ENCODE results near the gene CUL7. TPM values are rescaled to one million over a fixed set of nuclear protein-coding genes. Genes with fewer than 3 reads are reported as not detected.

The CUL7 gene
- total RNA-seq, 1 donor: 48.5 TPM

- H3K79me2 ChIP-seq (ENCODE audit: insufficient read depth, low read length): peaks cover under 1% of the 10 kb centered on the region
- no peak for TF ChIP-seq CTCF (IDR thresholded peaks at IDR 0.05; ENCODE audit: extremely low read depth, low read depth, low read length)
- no peaks in the 10 kb centered on the region for H3K4me1 ChIP-seq (ENCODE audit: insufficient read depth, low read length)
- no peak for DNase-seq (ENCODE audit: insufficient read length, low spot score, missing footprints)
- no peaks in the 10 kb centered on the region for H3K27me3 ChIP-seq (ENCODE audit: insufficient read depth, low read length)
- no peak overlapping the region for H3K27ac ChIP-seq (ENCODE audit: low read depth, low read length)
- H3K4me3 ChIP-seq (ENCODE audit: insufficient read depth, low read length): no peak overlapping the region
- H4K20me1 ChIP-seq (ENCODE audit: insufficient read depth, low read length): peaks cover 2% of the 10 kb centered on the region
- no peak overlapping the region for H3K4me2 ChIP-seq (ENCODE audit: insufficient read depth, low read length)
- H3K36me3 ChIP-seq (ENCODE audit: insufficient read depth, low read length): peaks cover 68% of the 10 kb centered on the region
- no peak overlapping the region for H2AFZ ChIP-seq (ENCODE audit: low read length)
- H3K9me3 ChIP-seq (ENCODE audit: low read depth, low read length): no peaks in the 10 kb centered on the region
Observed at GRCh38 chr6:43032326-43032725, 21.3 kb downstream of the CUL7 start.

GRCh38 chr6:43029120-43029519, 24.5 kb downstream of the CUL7 start:
- no peak overlapping the region for H3K4me3 ChIP-seq (ENCODE audit: insufficient read depth, low read length)
- H2AFZ ChIP-seq (ENCODE audit: low read length): no peak overlapping the region
- no peak overlapping the region for H3K27ac ChIP-seq (ENCODE audit: low read depth, low read length)
- no peaks in the 10 kb centered on the region for H3K27me3 ChIP-seq (ENCODE audit: insufficient read depth, low read length)
- DNase-seq (ENCODE audit: insufficient read length, low spot score, missing footprints): no peak
- H3K36me3 ChIP-seq (ENCODE audit: insufficient read depth, low read length): peaks cover 73% of the 10 kb centered on the region
- H4K20me1 ChIP-seq (ENCODE audit: insufficient read depth, low read length): peaks cover 9% of the 10 kb centered on the region
- TF ChIP-seq CTCF (IDR thresholded peaks at IDR 0.05; ENCODE audit: extremely low read depth, low read depth, low read length): no peak
- H3K9me3 ChIP-seq (ENCODE audit: low read depth, low read length): no peaks in the 10 kb centered on the region
- no peaks in the 10 kb centered on the region for H3K4me1 ChIP-seq (ENCODE audit: insufficient read depth, low read length)
- peaks cover 14% of the 10 kb centered on the region for H3K79me2 ChIP-seq (ENCODE audit: insufficient read depth, low read length)
- H3K4me2 ChIP-seq (ENCODE audit: insufficient read depth, low read length): no peak overlapping the region

DNA sequence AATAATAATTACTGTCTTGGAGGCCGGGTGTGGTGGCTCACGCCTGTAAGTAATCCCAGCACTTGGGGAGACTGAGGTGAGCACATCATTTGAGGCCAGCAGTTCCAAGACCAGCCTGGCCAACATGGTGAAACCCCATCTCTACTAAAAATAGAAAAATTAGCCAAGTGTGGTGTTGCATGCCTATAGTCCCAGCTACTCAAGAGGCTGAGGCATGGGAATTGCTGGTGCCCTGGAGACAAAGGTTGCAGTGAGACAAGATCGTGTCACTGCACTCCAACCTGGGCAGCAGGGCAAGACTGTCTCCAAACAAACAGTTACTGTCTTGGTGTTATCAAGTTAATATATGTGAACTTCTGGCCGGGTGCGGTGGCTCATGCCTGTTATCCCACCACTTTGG, 27.3 kb downstream of the CUL7 start:
- peaks cover 20% of the 10 kb centered on the region for H4K20me1 ChIP-seq (ENCODE audit: insufficient read depth, low read length)
- H3K4me1 ChIP-seq (ENCODE audit: insufficient read depth, low read length): peaks cover 7% of the 10 kb centered on the region
- no peak overlapping the region for H3K4me2 ChIP-seq (ENCODE audit: insufficient read depth, low read length)
- H3K27ac ChIP-seq (ENCODE audit: low read depth, low read length): no peak overlapping the region
- no peak overlapping the region for H2AFZ ChIP-seq (ENCODE audit: low read length)
- H3K9me3 ChIP-seq (ENCODE audit: low read depth, low read length): no peaks in the 10 kb centered on the region
- H3K4me3 ChIP-seq (ENCODE audit: insufficient read depth, low read length): no peak overlapping the region
- peaks cover 58% of the 10 kb centered on the region for H3K36me3 ChIP-seq (ENCODE audit: insufficient read depth, low read length)
- peaks cover 36% of the 10 kb centered on the region for H3K79me2 ChIP-seq (ENCODE audit: insufficient read depth, low read length)
- no peak for TF ChIP-seq CTCF (IDR thresholded peaks at IDR 0.05; ENCODE audit: extremely low read depth, low read depth, low read length)
- DNase-seq (ENCODE audit: insufficient read length, low spot score, missing footprints): no peak
- H3K27me3 ChIP-seq (ENCODE audit: insufficient read depth, low read length): no peaks in the 10 kb centered on the region

DNA sequence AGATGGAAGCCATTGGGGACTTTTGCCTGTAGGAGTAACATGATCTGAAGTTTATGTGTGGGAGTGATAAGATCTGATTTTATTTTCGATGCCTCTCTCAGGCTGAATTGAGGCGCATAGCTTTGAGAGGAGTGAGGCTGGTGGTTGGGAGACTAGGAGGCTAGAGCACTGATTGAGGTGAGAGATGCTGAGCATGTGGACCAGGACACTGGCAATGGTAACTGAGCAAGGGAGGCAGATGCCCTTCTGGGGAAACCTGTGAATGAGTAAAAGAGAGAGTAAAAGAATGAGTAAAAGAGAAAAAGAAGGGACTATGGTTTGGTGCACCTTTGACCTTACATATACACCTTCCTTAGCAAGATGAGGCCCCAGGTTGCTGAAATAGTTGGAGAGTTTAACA, 29.2 kb downstream of the CUL7 start:
- peaks cover 17% of the 10 kb centered on the region for H3K4me1 ChIP-seq (ENCODE audit: insufficient read depth, low read length)
- peaks cover 64% of the 10 kb centered on the region for H3K36me3 ChIP-seq (ENCODE audit: insufficient read depth, low read length)
- no peak overlapping the region for H3K4me2 ChIP-seq (ENCODE audit: insufficient read depth, low read length)
- H3K79me2 ChIP-seq (ENCODE audit: insufficient read depth, low read length): peaks cover 47% of the 10 kb centered on the region
- DNase-seq (ENCODE audit: insufficient read length, low spot score, missing footprints): no peak
- H3K27ac ChIP-seq (ENCODE audit: low read depth, low read length): no peak overlapping the region
- no peak overlapping the region for H2AFZ ChIP-seq (ENCODE audit: low read length)
- no peaks in the 10 kb centered on the region for H3K9me3 ChIP-seq (ENCODE audit: low read depth, low read length)
- no peak overlapping the region for H3K4me3 ChIP-seq (ENCODE audit: insufficient read depth, low read length)
- no peak for TF ChIP-seq CTCF (IDR thresholded peaks at IDR 0.05; ENCODE audit: extremely low read depth, low read depth, low read length)
- peaks cover 20% of the 10 kb centered on the region for H4K20me1 ChIP-seq (ENCODE audit: insufficient read depth, low read length)
- H3K27me3 ChIP-seq (ENCODE audit: insufficient read depth, low read length): no peaks in the 10 kb centered on the region

Measured in osteoblast (primary cell).